Esophagus (tissue), 2 donors: ENCODE measurements around the gene PINLYP. TPM values are rescaled to one million over a fixed set of nuclear protein-coding genes. Genes with fewer than 3 reads are reported as not detected.
A peak's percentile ranks its signal among the peaks of the same experiment; 100 is the strongest.

Source experiments
- H3K27ac ChIP-seq, 2 donors: one replicate each; pipeline ENCODE4 v1.5.1; 2013; ENCODE audit warnings: low read depth in 2 of 2, mild to moderate bottlenecking in 2 of 2, inconsistent platforms in 1 of 2, low read length in 1 of 2, moderate library complexity in 1 of 2
- H3K27me3 ChIP-seq, 2 donors: one replicate each; pipeline ENCODE4 v1.6.1; 2013; ENCODE audit warnings: low read length in 2 of 2, control low read depth in 1 of 2, mild to moderate bottlenecking in 1 of 2; ENCODE audit not compliant: insufficient read depth in 2 of 2, control insufficient read depth in 1 of 2
- H3K36me3 ChIP-seq, 2 donors: one replicate each; pipeline ENCODE4 v1.6.1; 2013; ENCODE audit warnings: low read length in 1 of 2; ENCODE audit not compliant: control insufficient read depth in 2 of 2, insufficient read depth in 2 of 2
- H3K4me1 ChIP-seq, 2 donors: one replicate each; pipeline ENCODE4 v1.6.1; 2013; ENCODE audit warnings: low read length in 1 of 2; ENCODE audit not compliant: control insufficient read depth in 2 of 2, insufficient read depth in 2 of 2
- H3K4me3 ChIP-seq, 2 donors: one replicate each; pipeline ENCODE4 v1.5.1; 2013; ENCODE audit warnings: low read length in 2 of 2, mild to moderate bottlenecking in 2 of 2, low read depth in 1 of 2, moderate library complexity in 1 of 2
- H3K9me3 ChIP-seq, 2 donors: one replicate each; pipeline ENCODE4 v1.6.1; 2013; ENCODE audit warnings: mild to moderate bottlenecking in 2 of 2, low read depth in 1 of 2, low read length in 1 of 2, moderate library complexity in 1 of 2; ENCODE audit not compliant: control insufficient read depth in 2 of 2, insufficient read depth in 1 of 2
- WGBS, 2 donors: extraction: QIAGEN DNeasy Blood & Tissue Kit; methylation state at CpG; one replicate each; pipeline ENCODE4 v1.1.7; 2013; 5-methylcytosine and 5-hydroxymethylcytosine counted together
- polyA plus RNA-seq, 2 donors: library from polyadenylated mRNA; stranded (reverse); fragments of 200-250 nt; gene quantifications; one replicate each; pipeline ENCODE4 v1.2.3, GENCODE V29; 2013
- donor health status: healthy with polysubstance abuse.
- donor health status: Bipolar disorder and iron deficiency.

PINLYP gene
- polyA plus RNA-seq, 2 donors = 13.5 to 17.6 TPM

GRCh38 chr19:43611788-43612187 is 36.2 kb downstream of the PINLYP start, which contains the start of gene SRRM5:
SRRM5 (plus strand) TSS chr19:43612088; CDS start chr19:43612122, 34 bp downstream.
- Histone ChIP-seq H3K9me3 (no peaks in the 10 kb centered on the region), H3K36me3 (peaks cover 7 to 15% of the 10 kb centered on the region in 2 donors)
- WGBS, 2 donors = 88 to 94% methylated on average over 3 of the region's 3 CpGs

DNA sequence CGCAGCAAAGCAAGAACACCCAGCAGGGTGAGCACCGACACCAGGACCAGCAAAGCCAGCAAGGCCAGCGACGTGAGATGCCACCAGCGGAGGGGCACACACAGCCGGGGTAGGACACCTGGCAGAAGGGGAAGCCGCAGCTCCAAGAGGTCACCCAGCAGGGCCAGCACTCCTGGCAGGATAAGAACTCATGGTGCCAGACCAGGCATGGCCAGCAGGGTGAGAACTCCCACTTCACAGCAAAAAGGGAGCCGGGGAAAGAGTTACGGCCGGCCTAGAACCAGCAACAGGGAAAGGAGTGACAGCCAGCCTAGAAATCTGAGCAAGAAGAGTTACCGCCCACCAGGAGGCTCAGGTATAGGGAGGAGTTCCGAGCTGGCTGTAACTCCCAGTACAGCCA is 36.8 kb downstream of the PINLYP start:
- H3K4me1 ChIP-seq = no peaks in the 10 kb centered on the region
- WGBS, 2 donors = 95 to 98% methylated on average over 12 of the region's 12 CpGs
- no peak overlapping the region for H3K27ac ChIP-seq
- no peaks in the 10 kb centered on the region for H3K27me3 ChIP-seq
- H3K4me3 ChIP-seq = no peak overlapping the region
- peaks cover 7 to 15% of the 10 kb centered on the region in 2 donors for H3K36me3 ChIP-seq
- no peaks in the 10 kb centered on the region for H3K9me3 ChIP-seq

More at GRCh38 chr19:43611788-43612187, 36.2 kb downstream of the PINLYP start, which contains the start of gene SRRM5:
- Histone ChIP-seq H3K27ac (no peak within 1 kb of the TSS), H3K4me1 (no peaks in the 10 kb centered on the region), H3K27me3 (no peaks in the 10 kb centered on the region), H3K4me3 (no peak within 1 kb of the TSS)

- H3K4me3 ChIP-seq = no peak overlapping the region
- H3K27me3 ChIP-seq = no peaks in the 10 kb centered on the region
- no peak overlapping the region for H3K27ac ChIP-seq
- H3K9me3 ChIP-seq = no peaks in the 10 kb centered on the region
- H3K4me1 ChIP-seq = peaks cover 4 to 6% of the 10 kb centered on the region in 2 donors
- H3K36me3 ChIP-seq = peaks cover 7 to 13% of the 10 kb centered on the region in 2 donors
- 77 to 93% methylated on average over 1 of the region's 1 CpG for WGBS, 2 donors
Measured at GRCh38 chr19:43616306-43616705, 40.7 kb downstream of the PINLYP start.

- Histone ChIP-seq H3K9me3 (no peaks in the 10 kb centered on the region), H3K36me3 (peaks cover 7 to 11% of the 10 kb centered on the region in 2 donors)
- WGBS, 2 donors = 90 to 93% methylated on average over 6 of the region's 6 CpGs
Measured at GRCh38 chr19:43616954-43617353, 41.4 kb downstream of the PINLYP start.

GRCh38 chr19:43618921-43619261 is 43.3 kb downstream of the PINLYP start:
- Histone ChIP-seq H3K36me3 (peaks cover 0 to 4% of the 10 kb centered on the region in 2 donors), H3K27me3 (no peaks in the 10 kb centered on the region), H3K4me3 (peak overlapping the region; percentile 69 to 76), H3K9me3 (no peaks in the 10 kb centered on the region), H3K4me1 (peaks cover 4 to 6% of the 10 kb centered on the region in 2 donors), H3K27ac (peak overlapping the region; percentile 90)
- 0 to 1% methylated on average over 14 of the region's 14 CpGs for WGBS, 2 donors

More at GRCh38 chr19:43616954-43617353, 41.4 kb downstream of the PINLYP start:
- H3K4me1 ChIP-seq = peaks cover 4 to 6% of the 10 kb centered on the region in 2 donors
- H3K27ac ChIP-seq = no peak overlapping the region
- no peak overlapping the region for H3K4me3 ChIP-seq
- no peaks in the 10 kb centered on the region for H3K27me3 ChIP-seq

- Histone ChIP-seq H3K9me3 (no peaks in the 10 kb centered on the region), H3K36me3 (no peaks in the 10 kb centered on the region), H3K27me3 (no peaks in the 10 kb centered on the region), H3K4me3 (peak within 1 kb of the TSS; percentile 69 to 76), H3K4me1 (peaks cover 4 to 6% of the 10 kb centered on the region in 2 donors), H3K27ac (peak within 1 kb of the TSS; percentile 90)
- WGBS, 2 donors = 0 to 1% methylated on average over 61 to 81 of the region's 81 CpGs
Measured at GRCh38 chr19:43619262-43620060, 43.9 kb downstream of the PINLYP start, which contains the start of gene ZNF428. ZNF428 (minus strand) TSS chr19:43619629; CDS start chr19:43614304, 5,325 bp downstream.

- peaks cover 6 to 7% of the 10 kb centered on the region in 2 donors for H3K4me1 ChIP-seq
- no peaks in the 10 kb centered on the region for H3K27me3 ChIP-seq
- no peaks in the 10 kb centered on the region for H3K9me3 ChIP-seq
- H3K4me3 ChIP-seq = peak overlapping the region; percentile 69 to 76
- H3K27ac ChIP-seq = peak overlapping the region; percentile 90
- H3K36me3 ChIP-seq = no peaks in the 10 kb centered on the region
- 29 to 34% methylated on average over 23 of the region's 23 CpGs for WGBS, 2 donors
Measured at GRCh38 chr19:43620061-43621001, 44.7 kb downstream of the PINLYP start.

GRCh38 chr19:43622070-43622469 is 46.5 kb downstream of the PINLYP start:
- Histone ChIP-seq H3K4me1 (peaks cover 6 to 7% of the 10 kb centered on the region in 2 donors), H3K27ac (no peak overlapping the region), H3K4me3 (no peak overlapping the region), H3K27me3 (no peaks in the 10 kb centered on the region), H3K9me3 (no peaks in the 10 kb centered on the region), H3K36me3 (no peaks in the 10 kb centered on the region)
- WGBS, 2 donors = 49 to 70% methylated on average over 4 of the region's 4 CpGs

DNA sequence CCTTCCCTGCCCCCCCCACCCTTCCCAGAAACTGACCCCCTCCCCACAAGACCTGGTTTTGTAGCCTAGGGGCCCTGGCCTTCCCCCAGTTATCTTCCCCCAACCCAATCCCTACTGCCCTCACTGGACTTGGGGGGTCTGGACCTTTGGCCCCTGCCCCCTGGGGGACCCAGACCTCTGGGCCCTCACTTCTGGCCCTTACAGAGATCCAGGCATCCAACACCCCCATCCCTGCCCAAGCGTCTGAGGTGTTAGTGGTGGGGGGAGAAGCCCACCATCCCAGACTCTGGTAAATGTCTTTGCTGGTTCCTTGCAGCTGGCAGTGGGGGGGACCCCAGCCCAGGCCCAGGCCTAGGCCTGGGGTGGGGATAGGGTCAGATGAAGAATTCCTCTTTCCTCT is 47.4 kb downstream of the PINLYP start:
- 71 to 89% methylated on average over 1 of the region's 1 CpG for WGBS, 2 donors

More for the DNA sequence above, 47.4 kb downstream of the PINLYP start:
- Histone ChIP-seq H3K27ac (no peak overlapping the region), H3K4me1 (peaks cover 6 to 7% of the 10 kb centered on the region in 2 donors), H3K27me3 (no peaks in the 10 kb centered on the region), H3K36me3 (no peaks in the 10 kb centered on the region), H3K4me3 (no peak overlapping the region), H3K9me3 (no peaks in the 10 kb centered on the region)
